Glomerular visceral epithelial cell (primary cell): ENCODE results near the gene FTCDNL1.

Experiments
- DNase-seq: peaks from one replicate; pipeline ENCODE4 v3.0.0-alpha.2; 2016; ENCODE audit errors: extremely low spot score

Gene FTCDNL1

GRCh38 chr2:199791326-199791725 lies 59.7 kb downstream of the FTCDNL1 start:
- no peak for DNase-seq

- no peak for DNase-seq
Measured at GRCh38 chr2:199784512-199784911, 66.5 kb downstream of the FTCDNL1 start.

- no peak for DNase-seq
Measured at GRCh38 chr2:199779589-199779988, 71.4 kb downstream of the FTCDNL1 start.

- DNase-seq, result no peak
Measured at GRCh38 chr2:199778655-199779054, 72.3 kb downstream of the FTCDNL1 start.

GRCh38 chr2:199777916-199778315 lies 73.1 kb downstream of the FTCDNL1 start:
- no peak for DNase-seq

GRCh38 chr2:199777315-199777714 lies 73.7 kb downstream of the FTCDNL1 start:
- no peak for DNase-seq

- no peak for DNase-seq
Measured at GRCh38 chr2:199775267-199775666, 75.7 kb downstream of the FTCDNL1 start.

- DNase-seq, result no peak
Measured at GRCh38 chr2:199772035-199772976, 78.7 kb downstream of the FTCDNL1 start.

- DNase-seq, result no peak
Measured at GRCh38 chr2:199770716-199771115, 80.3 kb downstream of the FTCDNL1 start.

GRCh38 chr2:199765646-199766045 lies 85.3 kb downstream of the FTCDNL1 start:
- DNase-seq, result no peak

GRCh38 chr2:199764273-199764800 lies 86.7 kb downstream of the FTCDNL1 start:
- DNase-seq, result no peak

GRCh38 chr2:199762963-199763362 lies 88.0 kb downstream of the FTCDNL1 start:
- no peak for DNase-seq

GRCh38 chr2:199760574-199760973 lies 90.4 kb downstream of the FTCDNL1 start:
- no peak for DNase-seq

- DNase-seq, result no peak
Measured at GRCh38 chr2:199757233-199757870, 93.6 kb downstream of the FTCDNL1 start.

- DNase-seq, result no peak
Measured at GRCh38 chr2:199756743-199757142, 94.2 kb downstream of the FTCDNL1 start.

- no peak for DNase-seq
Measured at GRCh38 chr2:199756211-199756610, 94.8 kb downstream of the FTCDNL1 start.

GRCh38 chr2:199754766-199755165 lies 96.2 kb downstream of the FTCDNL1 start:
- no peak for DNase-seq

- DNase-seq, result no peak
Measured at GRCh38 chr2:199751492-199752120, 99.4 kb downstream of the FTCDNL1 start.

GRCh38 chr2:199749571-199749970 lies 101.4 kb downstream of the FTCDNL1 start:
- DNase-seq, result no peak

GRCh38 chr2:199744724-199745123 lies 106.3 kb downstream of the FTCDNL1 start:
- no peak for DNase-seq

GRCh38 chr2:199744260-199744659 lies 106.7 kb downstream of the FTCDNL1 start:
- DNase-seq, result no peak

- no peak for DNase-seq
Measured at GRCh38 chr2:199743415-199744120, 107.4 kb downstream of the FTCDNL1 start.
